CD4-positive, alpha-beta T cell treated with Interleukin-15 for 4 hours (primary cell): ENCODE data around the gene ACOT8.
"Not testable (repeated sequence)": the region's sequence is repeated elsewhere in the genome, so short reads cannot be mapped to it uniquely, and the experiment has no call there.

Experiments used
- DNase-seq: peaks from one replicate; pipeline ENCODE4 v3.0.0-alpha.2; 2020; ENCODE audit warnings: low spot score

ACOT8 gene

DNA sequence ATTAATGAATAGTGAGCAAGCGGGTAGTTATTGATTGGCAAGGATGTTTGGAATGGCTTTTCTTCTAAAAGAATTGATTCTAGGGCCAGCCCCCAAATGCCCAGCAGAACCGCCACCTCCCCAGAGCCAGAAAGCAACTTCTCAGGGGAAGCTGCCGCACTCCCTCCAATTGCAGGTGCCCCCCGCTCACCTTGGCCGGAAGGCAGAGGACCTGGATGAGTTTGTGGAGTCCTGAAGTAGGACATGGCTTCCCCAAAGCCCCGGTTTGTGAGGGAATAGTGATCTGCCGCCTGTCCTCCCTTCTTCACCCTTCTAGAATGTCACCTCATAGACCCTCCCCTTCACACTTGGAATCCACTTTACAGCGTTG lies 30.1 kb upstream of the ACOT8 start, which contains the start of gene SPATA25:
Gene SPATA25, minus strand, starts transcription at position 277 of the 370 bp plus-strand sequence. Its CDS starts 32 bp downstream, at position 245.
- DNase-seq: no peak

- DNase-seq: no peak
These were observed 29.6 kb upstream of the ACOT8 start for GRCh38 chr20:45886590-45887345.

DNA sequence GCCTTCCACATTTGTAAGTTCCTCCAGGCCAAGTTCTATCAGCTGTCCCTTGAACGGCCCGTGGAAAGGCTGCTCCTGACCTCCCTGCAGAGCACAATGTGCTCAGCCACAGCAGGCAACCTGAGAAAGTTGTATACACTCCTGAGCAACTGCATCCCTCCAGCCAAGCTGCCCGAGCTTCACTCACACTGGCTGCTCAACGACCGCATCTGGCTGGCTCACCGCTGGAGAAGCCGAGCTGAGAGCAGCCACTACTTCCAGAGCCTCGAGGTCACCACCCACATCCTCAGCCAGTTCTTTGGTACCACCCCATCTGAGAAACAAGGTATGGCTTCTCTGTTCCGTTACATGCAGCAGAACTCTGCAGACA lies 25.9 kb upstream of the ACOT8 start:
- no peak for DNase-seq

DNA sequence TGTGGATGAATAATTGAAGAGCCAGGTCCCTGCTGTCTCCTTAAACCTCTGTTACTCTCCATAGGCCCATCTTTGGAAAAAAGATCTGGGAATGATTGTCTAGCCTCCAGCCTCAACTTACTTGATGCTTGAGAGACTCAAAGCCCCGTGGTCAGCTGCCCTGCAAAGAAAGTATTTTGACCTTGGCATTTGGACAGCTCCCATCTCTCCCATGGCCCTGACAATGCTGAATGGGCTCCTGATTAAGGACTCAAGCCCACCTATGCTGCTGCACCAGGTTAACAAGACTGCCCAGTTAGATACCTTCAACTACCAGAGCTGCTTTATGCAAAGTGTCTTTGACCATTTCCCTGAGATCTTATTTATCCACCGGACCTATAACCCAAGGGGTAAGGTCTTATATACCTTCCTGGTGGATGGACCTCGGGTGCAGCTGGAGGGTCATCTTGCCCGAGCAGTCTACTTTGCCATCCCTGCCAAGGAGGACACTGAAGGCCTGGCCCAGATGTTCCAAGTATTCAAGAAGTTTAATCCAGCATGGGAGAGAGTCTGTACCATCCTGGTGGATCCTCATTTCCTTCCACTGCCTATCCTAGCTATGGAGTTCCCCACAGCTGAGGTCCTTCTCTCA lies 25.4 kb upstream of the ACOT8 start:
- DNase-seq: no peak

DNA sequence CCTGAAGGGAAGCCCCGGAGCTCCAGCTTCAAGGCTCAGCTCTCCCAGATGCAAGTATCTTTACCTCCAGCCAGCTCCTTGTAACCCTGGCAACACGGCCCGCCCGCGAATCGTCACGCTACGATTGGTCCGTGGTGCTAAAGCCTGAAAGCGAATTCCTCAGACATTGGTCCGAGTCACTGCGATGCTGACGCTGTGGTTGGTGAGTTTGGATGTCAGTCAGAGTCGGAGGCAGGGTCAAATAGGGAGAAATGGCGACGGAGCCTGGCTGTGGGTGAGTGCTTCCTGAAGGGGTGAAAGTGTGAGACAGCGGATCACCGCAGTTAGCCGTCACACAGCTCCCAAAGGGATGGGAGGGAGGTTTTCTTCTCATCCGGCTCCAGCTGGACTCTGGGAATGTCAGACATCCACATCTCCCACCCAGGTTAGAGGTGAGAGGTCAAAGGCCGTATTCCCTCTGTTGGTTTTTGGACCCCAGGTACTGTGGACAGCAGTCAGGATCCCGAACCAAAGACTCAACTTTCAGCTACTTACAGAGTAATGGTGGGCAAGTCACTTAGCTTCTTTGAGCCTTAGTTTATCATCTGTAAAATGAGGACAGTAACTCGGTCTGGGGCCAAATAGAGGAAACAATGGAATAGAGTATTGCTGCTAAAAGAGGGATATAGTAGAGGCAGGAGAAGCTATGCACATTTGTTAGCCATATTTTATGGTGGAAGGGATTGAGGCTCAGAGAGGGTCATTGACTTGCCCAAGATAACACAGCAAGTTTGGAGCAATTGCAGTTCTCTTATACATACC lies 24.0 kb upstream of the ACOT8 start, which contains the start of gene ZSWIM1:
Gene ZSWIM1, plus strand, starts transcription at position 240 of the 801 bp plus-strand sequence. CDS start 1,366 bp downstream, outside the sequence.
- peak; percentile 99 for DNase-seq

DNA sequence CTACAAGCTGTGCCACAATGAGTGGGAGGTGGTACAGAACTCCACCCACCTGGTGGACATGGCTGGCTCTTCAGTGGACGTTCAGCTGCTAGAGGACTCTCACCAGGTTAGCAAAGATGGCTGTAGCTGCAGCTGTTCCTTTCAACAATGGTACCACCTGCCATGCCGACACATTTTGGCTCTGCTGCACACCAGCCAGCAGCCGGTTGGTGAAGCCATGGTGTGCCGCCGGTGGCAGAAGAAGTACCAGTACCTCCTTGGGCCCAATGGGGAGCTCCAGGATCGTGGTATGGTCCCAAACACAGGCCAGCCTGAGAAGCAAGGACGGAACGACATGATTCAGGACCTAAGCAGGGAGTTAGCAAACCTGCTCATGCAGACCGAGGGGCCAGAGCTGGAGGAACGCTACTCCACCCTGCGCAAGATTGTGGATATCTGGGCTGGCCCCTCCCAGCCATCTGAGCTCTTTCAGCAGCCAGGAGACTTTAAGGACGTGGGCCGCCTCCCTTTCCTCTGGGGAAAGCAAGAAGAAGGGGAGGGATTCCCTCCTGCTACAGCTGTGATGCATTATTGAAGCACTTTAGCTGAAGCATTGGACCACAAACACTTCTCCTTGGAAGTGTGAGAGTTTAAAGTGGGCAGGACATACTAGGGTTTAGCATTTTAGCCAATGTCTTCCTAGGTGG lies 21.0 kb upstream of the ACOT8 start:
- no peak for DNase-seq

- no peak for DNase-seq
These were observed 17.4 kb upstream of the ACOT8 start for GRCh38 chr20:45874576-45874975.

DNA sequence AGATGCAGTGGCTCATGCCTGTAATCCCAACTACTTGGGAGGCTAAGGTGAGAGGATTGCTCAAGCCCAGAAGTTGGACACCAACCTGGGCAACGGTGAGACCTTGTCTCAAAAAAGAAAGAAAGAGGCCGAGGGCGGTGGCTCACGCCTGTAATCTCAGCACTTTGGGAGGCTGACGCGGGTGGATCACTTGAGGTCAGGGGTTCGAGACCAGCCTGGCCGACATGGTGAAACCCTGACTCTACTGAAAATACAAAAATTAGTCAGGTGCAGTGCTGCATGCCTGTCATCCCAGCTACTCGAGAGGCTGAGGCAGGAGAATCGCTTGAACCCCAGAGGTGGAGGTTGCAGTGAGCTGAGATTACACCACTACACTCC lies 16.9 kb upstream of the ACOT8 start:
- not testable (repeated sequence) for DNase-seq

DNA sequence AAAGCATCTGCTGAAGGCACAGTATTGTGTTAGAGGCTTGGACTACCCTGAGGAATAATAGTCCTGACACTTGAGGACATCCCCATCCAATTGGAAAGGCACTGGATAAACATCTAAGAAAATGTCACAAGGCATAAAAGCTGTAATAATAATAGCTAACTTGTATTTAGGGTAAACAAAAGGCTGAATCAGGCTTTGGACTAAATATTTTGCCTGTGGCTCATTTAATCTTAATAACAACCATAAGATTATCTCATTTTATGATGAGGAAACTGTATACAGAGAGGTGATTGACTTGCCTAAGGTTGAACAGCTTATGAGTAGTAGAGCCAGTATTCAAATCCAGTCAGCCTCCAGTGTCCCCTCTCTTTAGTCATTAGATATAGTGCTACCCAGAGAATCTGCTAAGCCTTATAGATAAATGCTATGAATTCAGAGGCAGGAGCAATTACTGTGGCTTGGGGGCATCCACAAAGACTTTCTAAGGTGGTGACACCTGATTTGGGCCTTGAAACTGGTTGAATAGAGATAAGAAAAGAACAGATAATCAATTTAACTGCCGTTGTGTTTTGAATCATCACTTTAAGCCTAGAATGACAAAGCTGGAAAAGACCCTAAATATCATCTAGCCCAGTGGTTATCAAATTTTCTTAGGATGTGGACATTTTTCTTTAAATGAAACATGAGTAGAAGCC lies 16.4 kb upstream of the ACOT8 start:
- no peak for DNase-seq

GRCh38 chr20:45872626-45873025 lies 15.4 kb upstream of the ACOT8 start:
- DNase-seq: no peak

GRCh38 chr20:45867819-45868176 lies 10.6 kb upstream of the ACOT8 start:
- no peak for DNase-seq

DNA sequence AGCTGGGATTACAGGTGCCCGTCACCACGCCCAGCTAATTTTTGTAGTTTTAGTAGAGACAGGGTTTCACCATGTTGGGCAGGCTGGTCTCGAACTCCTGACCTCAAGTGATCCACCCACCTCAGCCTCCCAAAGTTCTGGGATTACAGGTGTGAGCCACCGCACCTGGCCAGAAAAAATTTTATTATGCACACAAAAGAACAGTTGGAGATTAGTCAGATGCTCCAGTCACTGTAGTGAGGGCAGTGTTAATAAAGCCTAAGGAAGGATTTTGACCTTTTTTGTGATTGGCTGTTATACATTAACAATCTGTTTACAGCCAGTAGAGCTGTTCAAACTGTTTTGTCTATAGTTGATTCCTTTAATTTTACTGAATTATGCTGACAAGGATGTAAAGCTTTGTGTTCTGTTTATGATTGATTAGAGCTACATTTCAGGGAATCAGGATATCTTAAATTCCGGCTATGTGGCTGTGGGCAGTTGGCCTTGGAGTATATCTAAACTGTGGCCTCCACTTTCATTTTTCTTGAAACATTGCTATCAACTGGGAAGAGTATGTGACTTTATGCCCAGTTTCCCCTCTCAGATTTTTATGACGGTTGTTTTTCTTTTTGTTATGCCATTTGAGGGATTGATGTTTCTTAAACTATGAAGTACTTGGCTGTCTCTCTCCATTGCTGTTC lies 10.1 kb upstream of the ACOT8 start:
- DNase-seq: no peak

- DNase-seq: no peak
These were observed 9.3 kb upstream of the ACOT8 start for GRCh38 chr20:45866454-45866853.

- DNase-seq: no peak
These were observed 6.6 kb upstream of the ACOT8 start for GRCh38 chr20:45863543-45864470.

- no peak for DNase-seq
These were observed 4.3 kb upstream of the ACOT8 start for GRCh38 chr20:45861221-45862075.

DNA sequence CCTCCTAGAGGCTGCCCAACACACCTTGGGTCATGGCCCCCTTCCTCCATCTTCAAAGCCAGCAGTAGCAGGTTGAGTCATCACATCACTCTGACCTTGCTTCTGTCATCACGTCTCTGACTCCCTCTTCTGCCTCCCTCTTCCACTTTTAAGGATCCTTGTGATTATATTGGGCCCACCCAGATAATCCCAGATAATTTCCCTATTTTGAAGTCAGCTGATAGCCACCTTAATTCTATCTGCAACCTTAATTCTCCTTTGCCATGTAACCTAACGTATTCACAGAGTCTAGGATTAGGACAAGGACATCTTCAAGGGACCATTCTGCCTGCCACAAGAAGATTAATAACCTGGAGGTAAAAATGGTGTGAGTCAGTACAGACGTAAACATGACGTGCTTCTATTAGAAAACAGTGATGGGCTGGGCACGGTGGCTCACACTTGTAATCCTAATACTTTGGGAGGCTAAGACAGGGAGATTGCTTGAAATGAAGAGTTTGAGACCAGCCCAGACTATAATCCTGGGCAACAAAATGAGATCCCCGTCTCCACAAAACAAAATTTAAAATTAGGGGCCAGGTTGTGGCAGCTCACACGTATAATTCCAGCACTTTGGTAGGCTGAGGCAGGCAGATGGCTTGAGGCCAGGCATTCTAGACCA lies 3.5 kb upstream of the ACOT8 start:
- no peak for DNase-seq

DNA sequence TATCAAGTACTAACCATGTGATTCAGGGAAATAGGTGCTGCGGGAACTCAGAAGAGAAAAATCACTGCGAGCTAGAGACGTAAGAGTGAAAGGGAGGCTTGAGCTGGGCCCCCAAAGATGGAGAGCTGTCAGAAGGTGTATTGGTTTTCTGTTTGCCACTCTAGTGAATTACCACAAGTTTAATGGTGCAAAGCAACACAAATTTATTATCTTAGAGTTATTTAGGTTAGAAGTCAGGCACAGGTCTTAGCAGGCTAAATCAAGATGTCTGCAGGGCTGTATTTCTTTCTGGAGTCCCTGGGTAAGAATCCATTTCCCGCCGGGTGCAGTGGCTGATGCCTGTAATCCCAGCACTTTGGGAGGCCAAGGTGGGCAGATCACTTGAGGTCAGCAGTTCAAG lies 2.7 kb upstream of the ACOT8 start:
- DNase-seq: no peak

DNA sequence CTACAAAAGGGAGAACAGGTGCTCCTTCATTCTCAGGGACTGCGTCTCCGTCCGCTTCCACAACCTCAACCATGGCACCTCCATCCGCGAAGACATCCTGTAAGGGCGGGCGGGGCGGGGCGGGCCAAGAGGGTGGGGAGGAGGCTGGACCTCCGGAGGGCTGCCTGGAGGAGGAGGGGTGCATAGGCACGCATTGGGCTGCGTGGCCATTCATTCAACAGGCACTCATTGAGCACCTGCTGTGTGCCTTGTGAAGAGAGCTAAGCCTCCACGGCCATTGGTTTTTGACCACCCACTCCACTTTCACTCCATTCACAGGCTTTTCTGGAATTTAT lies 657 bp upstream of the ACOT8 start:
- peak; percentile 22 for DNase-seq

DNA sequence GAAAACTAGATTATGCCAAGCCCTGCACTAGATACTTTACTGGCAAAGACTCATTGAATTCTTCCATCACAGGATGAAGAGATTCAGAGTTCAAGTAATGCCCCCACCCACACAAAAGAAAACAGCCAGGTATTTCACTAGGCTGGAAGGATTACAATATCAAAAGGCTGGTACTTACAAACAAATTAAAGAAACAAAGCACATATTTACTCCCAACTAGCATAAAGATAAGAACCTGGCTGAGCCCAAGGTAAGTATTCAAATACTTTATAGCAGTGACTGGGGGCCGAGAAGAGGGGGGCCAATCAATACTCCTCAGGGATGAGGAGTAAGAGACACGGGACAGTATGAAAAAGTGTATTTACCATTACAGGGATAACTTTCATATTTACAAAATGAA lies 3.7 kb downstream of the ACOT8 start:
- DNase-seq: no peak
